Esophagus (tissue), 2 donors: ENCODE data around the gene PRADC1. TPM values are rescaled to one million over a fixed set of nuclear protein-coding genes. Genes with fewer than 3 reads are reported as not detected.

Source experiments
- H3K27ac ChIP-seq, 2 donors: one replicate each; pipeline ENCODE4 v1.5.1; 2013; ENCODE audit warnings: low read depth in 2 of 2, mild to moderate bottlenecking in 2 of 2, inconsistent platforms in 1 of 2, low read length in 1 of 2, moderate library complexity in 1 of 2
- H3K27me3 ChIP-seq, 2 donors: one replicate each; pipeline ENCODE4 v1.6.1; 2013; ENCODE audit warnings: low read length in 2 of 2, control low read depth in 1 of 2, mild to moderate bottlenecking in 1 of 2; ENCODE audit not compliant: insufficient read depth in 2 of 2, control insufficient read depth in 1 of 2
- H3K36me3 ChIP-seq, 2 donors: one replicate each; pipeline ENCODE4 v1.6.1; 2013; ENCODE audit warnings: low read length in 1 of 2; ENCODE audit not compliant: control insufficient read depth in 2 of 2, insufficient read depth in 2 of 2
- H3K4me1 ChIP-seq, 2 donors: one replicate each; pipeline ENCODE4 v1.6.1; 2013; ENCODE audit warnings: low read length in 1 of 2; ENCODE audit not compliant: control insufficient read depth in 2 of 2, insufficient read depth in 2 of 2
- H3K4me3 ChIP-seq, 2 donors: one replicate each; pipeline ENCODE4 v1.5.1; 2013; ENCODE audit warnings: low read length in 2 of 2, mild to moderate bottlenecking in 2 of 2, low read depth in 1 of 2, moderate library complexity in 1 of 2
- H3K9me3 ChIP-seq, 2 donors: one replicate each; pipeline ENCODE4 v1.6.1; 2013; ENCODE audit warnings: mild to moderate bottlenecking in 2 of 2, low read depth in 1 of 2, low read length in 1 of 2, moderate library complexity in 1 of 2; ENCODE audit not compliant: control insufficient read depth in 2 of 2, insufficient read depth in 1 of 2
- WGBS, 2 donors: extraction: QIAGEN DNeasy Blood & Tissue Kit; methylation state at CpG; one replicate each; pipeline ENCODE4 v1.1.7; 2013; 5-methylcytosine and 5-hydroxymethylcytosine counted together
- polyA plus RNA-seq, 2 donors: library from polyadenylated mRNA; stranded (reverse); fragments of 200-250 nt; gene quantifications; one replicate each; pipeline ENCODE4 v1.2.3, GENCODE V29; 2013
- donor health status: healthy with polysubstance abuse.
- donor health status: Bipolar disorder and iron deficiency.

The PRADC1 gene
- polyA plus RNA-seq, 2 donors: 21.4 to 22.5 TPM

DNA sequence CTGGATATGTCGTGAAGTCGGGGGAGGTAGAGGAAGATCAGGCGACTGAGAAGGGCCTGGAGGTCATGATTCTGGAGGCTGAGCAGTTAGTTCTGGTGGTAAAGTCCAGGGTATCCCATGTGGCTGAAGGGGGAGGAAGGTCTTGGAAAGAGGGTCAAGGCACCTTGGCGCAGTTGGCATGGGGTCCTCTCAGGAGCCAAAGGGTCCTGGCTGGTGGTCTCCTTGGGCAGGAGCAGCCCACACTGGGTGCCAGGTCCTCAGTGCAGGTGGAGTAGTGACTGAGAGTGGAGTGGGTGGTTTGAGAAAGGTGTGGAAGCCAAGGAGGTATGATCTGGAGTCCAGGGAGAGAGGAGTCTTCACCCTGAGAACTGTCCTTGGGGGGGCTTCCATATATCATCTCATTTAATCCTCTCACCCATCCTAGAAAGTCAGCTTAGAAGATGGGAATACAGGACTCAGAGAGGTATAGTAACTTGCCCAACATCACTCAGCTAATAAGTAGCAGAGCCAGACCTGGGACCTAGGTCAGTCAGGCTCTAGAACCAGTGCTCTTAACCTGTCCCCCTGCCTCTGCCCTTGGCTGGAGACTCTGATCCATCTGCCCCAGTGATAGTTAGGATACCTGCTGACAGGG, 26.8 kb upstream of the PRADC1 start:
- peaks cover 0 to 3% of the 10 kb centered on the region in 2 donors for H3K36me3 ChIP-seq
- H3K4me1 ChIP-seq: peaks cover 0 to 2% of the 10 kb centered on the region in 2 donors
- 78 to 96% methylated on average over 4 of the region's 4 CpGs for WGBS, 2 donors
- H3K9me3 ChIP-seq: no peaks in the 10 kb centered on the region
- H3K27me3 ChIP-seq: no peaks in the 10 kb centered on the region
- H3K4me3 ChIP-seq: no peak overlapping the region
- H3K27ac ChIP-seq: no peak overlapping the region

DNA sequence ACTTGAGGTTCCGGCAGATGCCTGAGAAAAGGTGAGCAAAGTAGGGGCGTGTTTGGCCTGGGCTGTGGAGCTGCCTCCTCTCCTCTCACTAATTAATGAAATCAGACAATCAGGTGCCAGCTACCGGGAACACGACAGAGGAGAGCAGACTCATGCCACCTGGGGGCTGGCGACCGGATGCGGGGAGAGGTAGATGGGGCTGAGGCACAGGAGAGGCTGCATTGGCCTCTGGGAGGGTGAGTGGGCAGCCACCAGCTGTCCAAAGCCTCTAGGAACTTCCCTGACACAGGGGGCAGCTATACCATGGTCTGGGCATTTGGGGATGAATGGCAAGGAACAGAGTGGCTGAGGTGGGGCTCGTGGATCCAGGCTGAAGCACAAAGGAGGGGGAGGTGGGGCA, 26.2 kb upstream of the PRADC1 start:
- peaks cover 0 to 2% of the 10 kb centered on the region in 2 donors for H3K4me1 ChIP-seq
- H3K9me3 ChIP-seq: no peaks in the 10 kb centered on the region
- 91 to 94% methylated on average over 8 of the region's 8 CpGs for WGBS, 2 donors
- no peak overlapping the region for H3K27ac ChIP-seq
- peaks cover 2 to 5% of the 10 kb centered on the region in 2 donors for H3K36me3 ChIP-seq
- H3K4me3 ChIP-seq: no peak overlapping the region
- no peaks in the 10 kb centered on the region for H3K27me3 ChIP-seq

DNA sequence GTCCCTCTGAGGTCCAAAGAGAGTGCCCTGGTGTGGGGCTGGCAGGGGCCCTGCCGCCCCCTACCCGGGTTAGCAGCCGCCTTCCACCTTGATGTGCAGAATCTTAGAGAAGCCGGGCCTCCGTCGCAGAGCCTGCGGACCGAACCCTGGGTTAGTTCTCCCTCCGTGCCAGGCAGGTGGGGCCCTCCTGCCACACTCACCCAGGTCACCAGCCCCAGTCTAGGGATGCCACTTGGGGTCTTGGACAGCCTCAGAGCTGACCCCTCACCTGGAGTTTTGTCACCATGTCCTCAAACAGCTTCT, 25.8 kb upstream of the PRADC1 start:
- H3K4me3 ChIP-seq: no peak overlapping the region
- peaks cover 5 to 6% of the 10 kb centered on the region in 2 donors for H3K36me3 ChIP-seq
- no peaks in the 10 kb centered on the region for H3K9me3 ChIP-seq
- H3K27me3 ChIP-seq: no peaks in the 10 kb centered on the region
- WGBS, 2 donors: 96 to 99% methylated on average over 8 to 9 of the region's 9 CpGs
- peaks cover 0 to 2% of the 10 kb centered on the region in 2 donors for H3K4me1 ChIP-seq
- no peak overlapping the region for H3K27ac ChIP-seq

DNA sequence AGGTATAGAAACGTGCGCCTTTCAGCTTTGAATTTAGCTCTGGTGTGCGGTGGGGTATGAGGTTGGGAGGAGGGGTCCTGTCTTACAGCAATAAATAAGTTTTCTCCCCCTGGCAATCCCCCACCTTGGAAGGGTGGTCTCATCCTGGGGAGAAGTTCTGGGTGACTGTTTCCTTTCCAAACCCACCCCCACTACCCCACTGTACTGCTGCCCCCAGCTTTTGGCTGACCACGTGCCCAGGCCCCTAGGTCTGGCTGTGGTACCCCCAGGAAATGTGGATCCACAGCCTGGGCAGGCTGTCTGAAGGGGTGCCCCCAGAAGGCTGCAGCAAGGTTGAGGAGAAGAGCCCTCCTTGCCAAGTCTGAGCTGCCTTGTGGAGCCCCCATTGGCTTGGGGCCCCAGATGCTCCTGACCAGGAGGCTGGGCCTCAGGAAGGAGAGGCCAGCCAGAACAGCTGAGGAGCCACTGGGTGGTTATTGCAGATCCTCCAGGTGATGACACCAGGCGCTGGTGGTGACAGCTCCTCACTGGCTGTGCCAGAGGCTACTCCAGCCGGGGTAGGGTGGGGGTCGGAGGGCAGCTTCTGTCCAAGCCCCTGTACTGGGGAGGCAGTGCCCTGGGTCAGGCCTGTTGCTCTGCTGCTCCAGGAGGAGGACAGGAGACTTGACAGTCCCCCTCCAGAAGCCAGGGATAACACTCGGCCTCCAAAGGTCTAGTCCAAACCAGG, 25.3 kb upstream of the PRADC1 start:
- WGBS, 2 donors: 87 to 91% methylated on average over 8 of the region's 8 CpGs
- peaks cover 0 to 2% of the 10 kb centered on the region in 2 donors for H3K4me1 ChIP-seq
- no peaks in the 10 kb centered on the region for H3K27me3 ChIP-seq
- peaks cover 5 to 7% of the 10 kb centered on the region in 2 donors for H3K36me3 ChIP-seq
- H3K4me3 ChIP-seq: no peak overlapping the region
- no peak overlapping the region for H3K27ac ChIP-seq
- no peaks in the 10 kb centered on the region for H3K9me3 ChIP-seq

DNA sequence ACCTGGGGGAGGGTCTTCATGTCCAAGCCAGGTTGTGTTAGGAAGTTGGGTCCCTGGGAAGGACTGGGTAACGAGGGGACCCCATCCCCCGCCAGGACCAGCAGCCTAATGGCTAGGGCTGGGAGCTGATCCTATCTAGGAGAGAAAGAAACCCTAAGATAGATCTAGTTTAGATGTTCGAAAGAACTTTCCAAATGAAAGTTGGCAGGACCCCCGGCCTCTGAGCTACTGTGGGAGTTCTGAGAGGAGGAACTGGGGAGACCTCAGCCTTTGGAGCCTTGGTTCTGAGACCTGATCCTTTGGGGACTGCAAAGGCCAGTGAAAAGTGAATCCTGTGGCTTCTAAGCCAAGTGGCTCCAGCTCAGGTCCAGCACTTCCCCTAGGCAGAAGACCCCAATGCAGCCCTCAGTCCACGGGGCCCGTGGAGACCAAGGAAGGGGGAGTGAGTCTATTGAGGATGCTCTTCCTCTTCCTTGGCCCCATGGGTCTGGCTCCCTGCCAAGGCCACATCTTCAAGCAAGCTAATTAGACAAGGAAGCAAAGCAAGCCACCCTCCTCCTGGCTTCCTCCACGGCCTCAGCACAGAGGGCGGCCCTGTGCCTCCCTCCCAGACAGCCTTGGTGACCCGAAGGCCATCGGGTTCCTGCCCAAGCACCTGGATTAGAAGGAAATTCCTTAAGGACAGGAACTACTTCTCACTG, 24.5 kb upstream of the PRADC1 start:
- 68 to 69% methylated on average over 10 of the region's 10 CpGs for WGBS, 2 donors
- peaks cover 9 to 14% of the 10 kb centered on the region in 2 donors for H3K36me3 ChIP-seq

DNA sequence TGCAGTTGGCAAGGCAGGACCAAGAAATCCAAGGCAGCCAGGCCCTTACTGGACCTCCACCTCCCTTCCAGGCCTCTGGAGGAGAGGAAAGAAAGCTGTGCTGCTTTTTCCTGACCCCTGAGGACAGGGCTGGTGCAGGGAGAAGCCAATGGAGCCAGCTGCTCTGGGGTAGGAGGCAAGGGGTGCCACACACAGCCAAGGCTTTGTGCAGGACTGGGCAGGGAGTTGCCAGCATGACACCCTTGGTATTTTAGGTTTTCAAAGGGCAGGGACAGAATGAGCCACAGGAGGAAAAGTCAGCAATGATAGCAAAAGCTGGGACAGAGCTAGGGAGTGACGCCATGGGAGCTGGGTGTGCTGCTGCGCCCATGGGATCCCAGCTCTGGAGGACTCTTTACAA, 24.0 kb upstream of the PRADC1 start:
- Histone ChIP-seq H3K4me1 (peaks cover 0 to 2% of the 10 kb centered on the region in 2 donors), H3K4me3 (no peak overlapping the region), H3K27ac (no peak overlapping the region), H3K9me3 (no peaks in the 10 kb centered on the region), H3K36me3 (peaks cover 11 to 17% of the 10 kb centered on the region in 2 donors), H3K27me3 (no peaks in the 10 kb centered on the region)
- WGBS, 2 donors: 93 to 95% methylated on average over 2 of the region's 2 CpGs

More for the DNA sequence above, 24.5 kb upstream of the PRADC1 start:
- Histone ChIP-seq H3K4me1 (peaks cover 0 to 2% of the 10 kb centered on the region in 2 donors), H3K4me3 (no peak overlapping the region), H3K27ac (no peak overlapping the region), H3K27me3 (no peaks in the 10 kb centered on the region), H3K9me3 (no peaks in the 10 kb centered on the region)

DNA sequence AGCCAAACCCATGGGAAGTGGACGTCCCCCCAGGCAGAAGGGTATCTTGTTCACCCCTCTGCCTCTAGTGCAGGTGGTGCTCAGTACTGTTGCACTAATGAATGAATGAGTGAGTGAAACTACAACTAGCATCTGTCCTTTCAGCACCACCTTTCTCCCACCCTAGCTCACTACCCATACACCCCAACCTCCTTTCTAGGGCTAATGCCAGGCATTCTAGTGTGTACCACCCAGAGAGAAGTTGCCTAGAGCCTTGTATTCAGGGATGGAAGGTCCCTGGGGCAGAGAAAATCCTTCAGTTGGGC, 23.5 kb upstream of the PRADC1 start:
- no peak overlapping the region for H3K27ac ChIP-seq
- H3K36me3 ChIP-seq: peaks cover 11 to 17% of the 10 kb centered on the region in 2 donors
- H3K4me1 ChIP-seq: peaks cover 0 to 2% of the 10 kb centered on the region in 2 donors
- H3K9me3 ChIP-seq: no peaks in the 10 kb centered on the region
- H3K4me3 ChIP-seq: no peak overlapping the region
- no peaks in the 10 kb centered on the region for H3K27me3 ChIP-seq
- WGBS, 2 donors: 54 to 75% methylated on average over 1 of the region's 1 CpG

DNA sequence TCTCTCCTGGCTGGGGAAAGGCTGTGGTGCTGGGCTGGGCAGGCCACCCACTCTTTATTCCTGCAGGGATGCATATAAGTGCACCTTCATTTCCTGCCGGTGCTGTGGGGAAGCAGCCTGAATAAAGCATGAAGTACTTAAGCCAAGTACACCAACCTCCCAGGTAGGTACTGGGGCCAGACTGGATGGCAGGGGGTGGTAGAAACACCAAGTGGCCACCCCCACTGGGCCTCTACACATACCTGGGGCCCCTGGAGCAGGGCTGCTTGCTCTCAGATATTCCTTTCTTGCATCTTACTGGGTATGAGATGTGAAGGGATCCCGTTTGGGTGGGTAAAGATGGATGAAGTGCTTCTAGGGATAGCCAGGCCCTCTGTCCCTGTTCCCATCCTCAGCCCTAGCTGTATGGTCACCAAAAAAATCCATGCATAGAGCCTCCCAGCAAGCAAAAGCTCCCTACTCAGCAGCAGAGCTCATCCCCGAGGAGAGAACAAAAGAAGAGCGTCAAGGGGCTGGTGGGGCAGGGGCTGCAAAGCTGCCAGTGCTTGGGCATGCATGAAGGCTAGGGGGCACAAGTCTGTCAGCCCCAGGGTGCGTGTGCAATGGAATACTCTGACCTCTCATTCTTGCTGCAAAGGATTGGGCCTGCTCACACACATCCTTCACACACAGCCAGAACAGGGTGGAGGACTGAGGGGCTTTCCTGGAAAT, 23.0 kb upstream of the PRADC1 start:
- H3K36me3 ChIP-seq: peaks cover 13 to 21% of the 10 kb centered on the region in 2 donors
- H3K27me3 ChIP-seq: no peaks in the 10 kb centered on the region
- WGBS, 2 donors: 70 to 71% methylated on average over 5 of the region's 5 CpGs
- no peak overlapping the region for H3K27ac ChIP-seq
- H3K9me3 ChIP-seq: no peaks in the 10 kb centered on the region
- peaks cover 0 to 2% of the 10 kb centered on the region in 2 donors for H3K4me1 ChIP-seq
- no peak overlapping the region for H3K4me3 ChIP-seq

DNA sequence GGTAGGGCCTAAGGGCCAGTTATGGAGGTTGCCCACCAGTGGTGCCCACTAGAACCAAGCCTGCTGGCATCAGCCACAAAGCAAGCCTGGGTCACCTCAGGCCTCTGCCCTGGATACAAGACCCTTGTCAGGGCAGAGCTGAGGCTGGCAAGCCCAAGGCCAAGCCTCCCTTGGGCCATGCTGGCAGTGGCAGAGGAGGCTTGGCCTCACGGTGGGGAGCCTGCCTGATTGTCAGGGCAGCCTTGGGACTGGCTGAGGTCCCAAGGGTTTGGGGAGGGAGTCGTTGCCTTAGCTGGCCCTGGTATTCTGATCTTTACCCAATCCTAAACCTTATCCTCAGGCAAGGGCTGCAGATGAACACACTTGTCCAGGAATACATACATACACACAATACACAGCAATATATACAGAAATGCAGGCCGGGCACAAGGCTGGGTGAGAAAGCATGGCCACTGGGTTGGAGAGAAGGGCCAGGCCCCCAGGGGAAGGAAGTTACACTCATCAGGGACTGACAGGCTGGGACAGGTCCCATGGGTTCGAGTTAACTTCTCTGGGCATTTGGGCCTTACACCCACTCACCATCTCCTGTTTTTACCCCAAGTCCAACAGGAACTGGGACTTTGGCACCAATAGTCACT, 22.1 kb upstream of the PRADC1 start:
- Histone ChIP-seq H3K4me3 (no peak overlapping the region), H3K27ac (no peak overlapping the region), H3K4me1 (peaks cover 0 to 2% of the 10 kb centered on the region in 2 donors), H3K9me3 (no peaks in the 10 kb centered on the region), H3K36me3 (peaks cover 15 to 28% of the 10 kb centered on the region in 2 donors), H3K27me3 (no peaks in the 10 kb centered on the region)
- WGBS, 2 donors: 37 to 38% methylated on average over 4 of the region's 4 CpGs
